Measurements from ENCODE around the gene FOXD4.
"Not testable (repeated sequence)": the region's sequence is repeated elsewhere in the genome, so short reads cannot be mapped to it uniquely, and the experiment has no call there.

- TF ChIP-seq, protein P1, sequence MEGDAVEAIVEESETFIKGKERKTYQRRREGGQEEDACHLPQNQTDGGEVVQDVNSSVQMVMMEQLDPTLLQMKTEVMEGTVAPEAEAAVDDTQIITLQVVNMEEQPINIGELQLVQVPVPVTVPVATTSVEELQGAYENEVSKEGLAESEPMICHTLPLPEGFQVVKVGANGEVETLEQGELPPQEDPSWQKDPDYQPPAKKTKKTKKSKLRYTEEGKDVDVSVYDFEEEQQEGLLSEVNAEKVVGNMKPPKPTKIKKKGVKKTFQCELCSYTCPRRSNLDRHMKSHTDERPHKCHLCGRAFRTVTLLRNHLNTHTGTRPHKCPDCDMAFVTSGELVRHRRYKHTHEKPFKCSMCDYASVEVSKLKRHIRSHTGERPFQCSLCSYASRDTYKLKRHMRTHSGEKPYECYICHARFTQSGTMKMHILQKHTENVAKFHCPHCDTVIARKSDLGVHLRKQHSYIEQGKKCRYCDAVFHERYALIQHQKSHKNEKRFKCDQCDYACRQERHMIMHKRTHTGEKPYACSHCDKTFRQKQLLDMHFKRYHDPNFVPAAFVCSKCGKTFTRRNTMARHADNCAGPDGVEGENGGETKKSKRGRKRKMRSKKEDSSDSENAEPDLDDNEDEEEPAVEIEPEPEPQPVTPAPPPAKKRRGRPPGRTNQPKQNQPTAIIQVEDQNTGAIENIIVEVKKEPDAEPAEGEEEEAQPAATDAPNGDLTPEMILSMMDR (IDR thresholded peaks at IDR 0.05): not testable (repeated sequence)
- TF ChIP-seq POLR2A (IDR thresholded peaks at IDR 0.05): not testable (repeated sequence)
Measured at GRCh38 chr9:139880-140279, 21.7 kb upstream of the FOXD4 start.

Data from right lobe of liver (tissue), 4 donors.